ENCODE results near the gene DUXA. TPM values are rescaled to one million over a fixed set of nuclear protein-coding genes. Genes with fewer than 3 reads are reported as not detected.

DUXA gene
- polyA plus RNA-seq (2011; rRNA removed) = 0.09 TPM in 1 of 2 replicates, not detected in the other
- polyA plus RNA-seq (2012; cell fraction: cytosol; rRNA removed) = not detected in 2 replicates
- not detected in 2 replicates for polyA plus RNA-seq (2012; cell fraction: nucleus; rRNA removed)
- not detected in 3 replicates for polyA plus RNA-seq (2017; fragmentation: RNase III; extraction: RNeasy Plus Mini Kit Qiagen cat#74134 plus additional on column Dnase treatment)
- not detected in 2 replicates for polyA minus RNA-seq (2011; rRNA and poly(A)+ RNA removed)

DNA sequence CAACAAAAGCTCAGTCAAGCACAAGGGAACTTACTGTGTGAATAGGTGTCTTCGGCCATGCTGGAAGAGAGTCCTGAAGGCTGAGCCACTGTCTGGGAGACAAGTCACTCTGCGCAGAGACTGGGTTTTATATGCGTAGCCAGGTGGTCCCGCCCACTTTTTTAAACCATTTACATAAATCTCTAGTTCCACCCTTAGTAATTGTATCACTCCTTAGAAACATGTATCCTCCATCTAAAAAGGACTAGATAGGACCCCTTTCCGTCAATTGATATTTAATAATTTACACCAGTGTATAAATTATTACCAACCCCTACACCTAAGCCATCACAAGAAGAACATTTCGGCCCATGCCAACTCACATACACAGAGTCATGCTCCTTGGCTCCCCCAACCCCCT lies at the start of gene DUXA:
TSS of gene DUXA (minus strand) at position 101 of the 400 bp plus-strand sequence. CDS start at position 59, 42 bp downstream.
- FAIRE-seq (no peak), ATAC-seq (no peak), DNase-seq (ENCODE audit: low read depth in 1 of 2, low spot score in 1 of 2) (no peak)
- H3K9me3 ChIP-seq = peaks cover 46% of the 10 kb centered on the region
- no peaks in the 10 kb centered on the region for H3K4me1 ChIP-seq
- H3K4me3 ChIP-seq = no peak within 1 kb of the TSS
- ChIA-PET POLR2A (no interaction called here), CTCF (interaction anchor here (0.6 to 1.0 kb wide), 2 partner anchors 24 to 213 kb away, joined by 3 read pairs; no protein-coding TSS in a partner anchor)
- TF ChIP-seq MAFK (IDR thresholded peaks at IDR 0.05; ENCODE audit: partially characterized antibody) (no peak), HOXB5 (CRISPR knock-in tag; IDR thresholded peaks at IDR 0.05) (no peak), POLR2AphosphoS2 (conservative IDR thresholded peaks at IDR 0.05; ENCODE audit: low read length) (no peak), SREBF2 (IDR thresholded peaks at IDR 0.05) (no peak), TFCP2L1 (CRISPR knock-in tag; IDR thresholded peaks at IDR 0.05) (no peak), CBX8 (IDR thresholded peaks at IDR 0.05) (no peak), MYC (IDR thresholded peaks at IDR 0.05; ENCODE audit: borderline replicate concordance, low read length) (no peak)
- TF ChIP-seq, protein P1, sequence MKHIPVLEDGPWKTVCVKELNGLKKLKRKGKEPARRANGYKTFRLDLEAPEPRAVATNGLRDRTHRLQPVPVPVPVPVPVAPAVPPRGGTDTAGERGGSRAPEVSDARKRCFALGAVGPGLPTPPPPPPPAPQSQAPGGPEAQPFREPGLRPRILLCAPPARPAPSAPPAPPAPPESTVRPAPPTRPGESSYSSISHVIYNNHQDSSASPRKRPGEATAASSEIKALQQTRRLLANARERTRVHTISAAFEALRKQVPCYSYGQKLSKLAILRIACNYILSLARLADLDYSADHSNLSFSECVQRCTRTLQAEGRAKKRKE (CRISPR knock-in tag; IDR thresholded peaks at IDR 0.05; ENCODE audit: low read depth) = no peak
- H3K4me2 ChIP-seq = no peak within 1 kb of the TSS
- H3K27ac ChIP-seq = no peak within 1 kb of the TSS
- 37% methylated on average over 6 of the region's 6 CpGs for WGBS (ENCODE audit: missing lambda C conversion rate)

DNA sequence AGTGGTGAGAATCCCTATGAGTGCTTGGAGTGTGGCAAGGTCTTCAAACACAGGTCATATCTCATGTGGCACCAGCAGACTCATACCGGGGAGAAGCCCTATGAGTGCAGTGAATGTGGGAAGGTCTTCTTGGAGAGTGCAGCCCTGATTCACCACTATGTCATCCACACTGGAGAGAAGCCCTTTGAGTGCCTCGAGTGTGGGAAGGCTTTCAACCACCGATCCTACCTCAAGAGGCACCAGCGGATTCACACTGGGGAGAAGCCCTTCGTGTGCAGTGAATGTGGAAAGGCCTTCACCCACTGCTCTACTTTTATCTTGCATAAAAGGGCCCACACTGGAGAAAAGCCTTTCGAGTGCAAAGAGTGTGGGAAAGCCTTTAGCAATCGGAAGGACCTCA lies 44.8 kb upstream of the DUXA start:
- DNase-seq (ENCODE audit: low read depth in 1 of 2, low spot score in 1 of 2) (no peak), FAIRE-seq (no peak), ATAC-seq (no peak)
- peaks cover 82% of the 10 kb centered on the region for H3K9me3 ChIP-seq
- no peak for TF ChIP-seq HEYL (CRISPR knock-in tag; IDR thresholded peaks at IDR 0.05)
- no peak for TF ChIP-seq JUNB (IDR thresholded peaks at IDR 0.05)
- no peak for TF ChIP-seq ZSCAN20 (CRISPR knock-in tag; IDR thresholded peaks at IDR 0.05)
- TF ChIP-seq MAFK (IDR thresholded peaks at IDR 0.05; ENCODE audit: partially characterized antibody) = no peak
- TF ChIP-seq POLR2A (IDR thresholded peaks at IDR 0.05; ENCODE audit: low read length) = no peak
- TF ChIP-seq CHD2 (IDR thresholded peaks at IDR 0.05; ENCODE audit: low read length, partially characterized antibody) = no peak
- TF ChIP-seq RCOR1 (IDR thresholded peaks at IDR 0.05; ENCODE audit: low read depth, low read length) = no peak
- no peak for TF ChIP-seq CHD4 (IDR thresholded peaks at IDR 0.05; ENCODE audit: borderline replicate concordance)
- no peak for TF ChIP-seq HOXA7 (CRISPR knock-in tag; IDR thresholded peaks at IDR 0.05)
- TF ChIP-seq HOXB5 (CRISPR knock-in tag; IDR thresholded peaks at IDR 0.05) = no peak
- TF ChIP-seq, protein P2, sequence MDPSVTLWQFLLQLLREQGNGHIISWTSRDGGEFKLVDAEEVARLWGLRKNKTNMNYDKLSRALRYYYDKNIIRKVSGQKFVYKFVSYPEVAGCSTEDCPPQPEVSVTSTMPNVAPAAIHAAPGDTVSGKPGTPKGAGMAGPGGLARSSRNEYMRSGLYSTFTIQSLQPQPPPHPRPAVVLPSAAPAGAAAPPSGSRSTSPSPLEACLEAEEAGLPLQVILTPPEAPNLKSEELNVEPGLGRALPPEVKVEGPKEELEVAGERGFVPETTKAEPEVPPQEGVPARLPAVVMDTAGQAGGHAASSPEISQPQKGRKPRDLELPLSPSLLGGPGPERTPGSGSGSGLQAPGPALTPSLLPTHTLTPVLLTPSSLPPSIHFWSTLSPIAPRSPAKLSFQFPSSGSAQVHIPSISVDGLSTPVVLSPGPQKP (IDR thresholded peaks at IDR 0.05; ENCODE audit: low read depth, low read length) = no peak
- TF ChIP-seq EHMT2 (IDR thresholded peaks at IDR 0.05; ENCODE audit: low read depth) = no peak
- TF ChIP-seq ZFP36 (IDR thresholded peaks at IDR 0.05; ENCODE audit: borderline replicate concordance, partially characterized antibody) = no peak
- no peak for TF ChIP-seq CEBPB (IDR thresholded peaks at IDR 0.05)
- no peak for TF ChIP-seq TFCP2L1 (CRISPR knock-in tag; IDR thresholded peaks at IDR 0.05)
- no peak overlapping the region for H3K4me3 ChIP-seq
- 93% methylated on average over 7 of the region's 7 CpGs for WGBS (ENCODE audit: missing lambda C conversion rate)
- ChIA-PET CTCF (no interaction called here), POLR2A (no interaction called here)
- H3K4me2 ChIP-seq = no peak overlapping the region
- H3K4me1 ChIP-seq = no peaks in the 10 kb centered on the region
- H3K27ac ChIP-seq = no peak overlapping the region

DNA sequence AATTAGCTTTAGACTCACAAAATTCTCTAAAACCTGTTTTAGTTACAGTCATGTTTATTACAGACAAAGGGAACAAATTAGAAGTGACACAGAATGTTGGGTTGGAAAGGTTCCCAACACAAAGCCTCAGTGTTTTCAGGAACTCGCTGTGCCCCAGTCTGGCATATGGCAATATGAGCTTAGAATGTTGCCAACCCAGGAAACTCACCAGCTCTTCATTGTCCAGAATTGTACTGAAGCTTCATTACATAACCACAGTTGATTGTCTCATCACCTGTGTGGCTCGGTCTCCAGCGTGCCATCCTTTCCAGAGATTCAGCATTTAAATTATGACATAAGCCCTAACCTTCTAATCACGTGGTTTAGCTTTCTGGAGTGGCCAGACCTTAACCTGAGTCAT lies 43.1 kb upstream of the DUXA start:
- CTCF ChIA-PET = no interaction called here
- WGBS (ENCODE audit: missing lambda C conversion rate) = 86% methylated on average over 4 of the region's 4 CpGs
- FAIRE-seq (no peak), DNase-seq (ENCODE audit: low read depth in 1 of 2, low spot score in 1 of 2) (no peak), ATAC-seq (no peak)
- TF ChIP-seq, protein P3, sequence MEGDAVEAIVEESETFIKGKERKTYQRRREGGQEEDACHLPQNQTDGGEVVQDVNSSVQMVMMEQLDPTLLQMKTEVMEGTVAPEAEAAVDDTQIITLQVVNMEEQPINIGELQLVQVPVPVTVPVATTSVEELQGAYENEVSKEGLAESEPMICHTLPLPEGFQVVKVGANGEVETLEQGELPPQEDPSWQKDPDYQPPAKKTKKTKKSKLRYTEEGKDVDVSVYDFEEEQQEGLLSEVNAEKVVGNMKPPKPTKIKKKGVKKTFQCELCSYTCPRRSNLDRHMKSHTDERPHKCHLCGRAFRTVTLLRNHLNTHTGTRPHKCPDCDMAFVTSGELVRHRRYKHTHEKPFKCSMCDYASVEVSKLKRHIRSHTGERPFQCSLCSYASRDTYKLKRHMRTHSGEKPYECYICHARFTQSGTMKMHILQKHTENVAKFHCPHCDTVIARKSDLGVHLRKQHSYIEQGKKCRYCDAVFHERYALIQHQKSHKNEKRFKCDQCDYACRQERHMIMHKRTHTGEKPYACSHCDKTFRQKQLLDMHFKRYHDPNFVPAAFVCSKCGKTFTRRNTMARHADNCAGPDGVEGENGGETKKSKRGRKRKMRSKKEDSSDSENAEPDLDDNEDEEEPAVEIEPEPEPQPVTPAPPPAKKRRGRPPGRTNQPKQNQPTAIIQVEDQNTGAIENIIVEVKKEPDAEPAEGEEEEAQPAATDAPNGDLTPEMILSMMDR (IDR thresholded peaks at IDR 0.05) = no peak
- TF ChIP-seq TFCP2L1 (CRISPR knock-in tag; IDR thresholded peaks at IDR 0.05) (no peak), NFE2L2 (conservative IDR thresholded peaks at IDR 0.05; ENCODE audit: low read length) (no peak), KDM5A (IDR thresholded peaks at IDR 0.05) (no peak), HOXB13 (CRISPR knock-in tag; IDR thresholded peaks at IDR 0.05; ENCODE audit: low read depth) (no peak)
- TF ChIP-seq, protein P4, sequence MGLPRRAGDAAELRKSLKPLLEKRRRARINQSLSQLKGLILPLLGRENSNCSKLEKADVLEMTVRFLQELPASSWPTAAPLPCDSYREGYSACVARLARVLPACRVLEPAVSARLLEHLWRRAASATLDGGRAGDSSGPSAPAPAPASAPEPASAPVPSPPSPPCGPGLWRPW (IDR thresholded peaks at IDR 0.05) = no peak
- TF ChIP-seq, protein P5, sequence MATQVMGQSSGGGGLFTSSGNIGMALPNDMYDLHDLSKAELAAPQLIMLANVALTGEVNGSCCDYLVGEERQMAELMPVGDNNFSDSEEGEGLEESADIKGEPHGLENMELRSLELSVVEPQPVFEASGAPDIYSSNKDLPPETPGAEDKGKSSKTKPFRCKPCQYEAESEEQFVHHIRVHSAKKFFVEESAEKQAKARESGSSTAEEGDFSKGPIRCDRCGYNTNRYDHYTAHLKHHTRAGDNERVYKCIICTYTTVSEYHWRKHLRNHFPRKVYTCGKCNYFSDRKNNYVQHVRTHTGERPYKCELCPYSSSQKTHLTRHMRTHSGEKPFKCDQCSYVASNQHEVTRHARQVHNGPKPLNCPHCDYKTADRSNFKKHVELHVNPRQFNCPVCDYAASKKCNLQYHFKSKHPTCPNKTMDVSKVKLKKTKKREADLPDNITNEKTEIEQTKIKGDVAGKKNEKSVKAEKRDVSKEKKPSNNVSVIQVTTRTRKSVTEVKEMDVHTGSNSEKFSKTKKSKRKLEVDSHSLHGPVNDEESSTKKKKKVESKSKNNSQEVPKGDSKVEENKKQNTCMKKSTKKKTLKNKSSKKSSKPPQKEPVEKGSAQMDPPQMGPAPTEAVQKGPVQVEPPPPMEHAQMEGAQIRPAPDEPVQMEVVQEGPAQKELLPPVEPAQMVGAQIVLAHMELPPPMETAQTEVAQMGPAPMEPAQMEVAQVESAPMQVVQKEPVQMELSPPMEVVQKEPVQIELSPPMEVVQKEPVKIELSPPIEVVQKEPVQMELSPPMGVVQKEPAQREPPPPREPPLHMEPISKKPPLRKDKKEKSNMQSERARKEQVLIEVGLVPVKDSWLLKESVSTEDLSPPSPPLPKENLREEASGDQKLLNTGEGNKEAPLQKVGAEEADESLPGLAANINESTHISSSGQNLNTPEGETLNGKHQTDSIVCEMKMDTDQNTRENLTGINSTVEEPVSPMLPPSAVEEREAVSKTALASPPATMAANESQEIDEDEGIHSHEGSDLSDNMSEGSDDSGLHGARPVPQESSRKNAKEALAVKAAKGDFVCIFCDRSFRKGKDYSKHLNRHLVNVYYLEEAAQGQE (IDR thresholded peaks at IDR 0.05) = no peak
- TF ChIP-seq, protein P6, sequence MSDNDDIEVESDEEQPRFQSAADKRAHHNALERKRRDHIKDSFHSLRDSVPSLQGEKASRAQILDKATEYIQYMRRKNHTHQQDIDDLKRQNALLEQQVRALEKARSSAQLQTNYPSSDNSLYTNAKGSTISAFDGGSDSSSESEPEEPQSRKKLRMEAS (IDR thresholded peaks at IDR 0.05) = no peak
- Histone ChIP-seq H3K4me3 (no peak overlapping the region), H3K9me3 (peaks cover 79% of the 10 kb centered on the region), H3K4me1 (no peaks in the 10 kb centered on the region), H3K27ac (no peak overlapping the region), H3K4me2 (no peak overlapping the region)
- POLR2A ChIA-PET = no interaction called here

All from A549 (cell line).